ENCODE data around the gene VCAN. TPM values are rescaled to one million over a fixed set of nuclear protein-coding genes. Genes with fewer than 3 reads are reported as not detected.

VCAN gene
- polyA plus RNA-seq, 1 donor from 2014 or later: 1,185 TPM

DNA sequence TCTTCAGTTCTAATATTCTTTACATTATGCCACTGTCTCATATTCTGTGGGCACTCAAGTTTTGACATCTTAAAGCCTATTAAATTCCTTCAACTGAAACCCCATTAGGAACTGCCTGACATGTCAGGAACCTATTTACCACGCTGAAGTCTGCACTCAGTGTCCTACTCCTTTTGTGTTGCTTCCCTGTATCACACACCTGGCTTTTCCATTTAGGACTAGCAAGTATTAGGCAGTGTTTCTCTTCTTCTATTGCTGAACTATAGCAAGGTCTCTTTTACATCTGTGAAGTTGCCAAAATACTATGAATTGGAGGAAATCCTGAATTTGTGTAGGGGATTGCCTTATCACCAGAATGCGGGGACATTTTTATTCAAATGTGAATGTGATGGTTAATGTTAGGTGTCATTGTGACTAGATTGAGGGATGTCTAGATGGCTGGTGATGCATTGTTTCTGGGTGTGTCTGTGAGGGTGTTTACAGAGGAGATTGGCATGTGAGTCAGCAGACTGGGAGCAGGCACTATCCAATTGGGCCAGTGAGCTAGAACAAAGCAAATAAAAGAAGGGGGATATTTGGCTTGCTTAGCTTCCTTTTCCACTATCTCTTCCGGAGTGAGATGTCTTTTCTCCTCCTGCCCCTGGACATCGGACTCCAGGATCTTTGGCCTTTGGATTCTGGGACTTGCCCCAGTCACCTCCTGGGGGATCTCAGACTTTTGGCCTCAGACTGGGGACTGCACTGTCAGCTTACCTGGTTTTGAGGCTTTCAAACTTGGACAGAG, 21.2 kb upstream of the VCAN start:
- Histone ChIP-seq H2AFZ (ENCODE audit: low read depth, low read length) (no peak overlapping the region), H3F3A (ENCODE audit: insufficient read depth, low read length, poor library complexity, severe bottlenecking) (no peaks in the 10 kb centered on the region)
- TF ChIP-seq POLR2AphosphoS5 (IDR thresholded peaks at IDR 0.05) (no peak), TAF1 (IDR thresholded peaks at IDR 0.05; ENCODE audit: low read depth) (no peak), EP300 (conservative IDR thresholded peaks at IDR 0.05; ENCODE audit: poor library complexity, severe bottlenecking) (peak; percentile 70), RAD21 (conservative IDR thresholded peaks at IDR 0.05) (no peak), EZH2 (IDR thresholded peaks at IDR 0.05; ENCODE audit: borderline replicate concordance, insufficient read depth, low read length, poor library complexity, severe bottlenecking) (no peak), SMC3 (conservative IDR thresholded peaks at IDR 0.05; ENCODE audit: poor library complexity) (no peak), MXI1 (conservative IDR thresholded peaks at IDR 0.05; ENCODE audit: poor library complexity, severe bottlenecking) (no peak)
- TF ChIP-seq, protein P1, sequence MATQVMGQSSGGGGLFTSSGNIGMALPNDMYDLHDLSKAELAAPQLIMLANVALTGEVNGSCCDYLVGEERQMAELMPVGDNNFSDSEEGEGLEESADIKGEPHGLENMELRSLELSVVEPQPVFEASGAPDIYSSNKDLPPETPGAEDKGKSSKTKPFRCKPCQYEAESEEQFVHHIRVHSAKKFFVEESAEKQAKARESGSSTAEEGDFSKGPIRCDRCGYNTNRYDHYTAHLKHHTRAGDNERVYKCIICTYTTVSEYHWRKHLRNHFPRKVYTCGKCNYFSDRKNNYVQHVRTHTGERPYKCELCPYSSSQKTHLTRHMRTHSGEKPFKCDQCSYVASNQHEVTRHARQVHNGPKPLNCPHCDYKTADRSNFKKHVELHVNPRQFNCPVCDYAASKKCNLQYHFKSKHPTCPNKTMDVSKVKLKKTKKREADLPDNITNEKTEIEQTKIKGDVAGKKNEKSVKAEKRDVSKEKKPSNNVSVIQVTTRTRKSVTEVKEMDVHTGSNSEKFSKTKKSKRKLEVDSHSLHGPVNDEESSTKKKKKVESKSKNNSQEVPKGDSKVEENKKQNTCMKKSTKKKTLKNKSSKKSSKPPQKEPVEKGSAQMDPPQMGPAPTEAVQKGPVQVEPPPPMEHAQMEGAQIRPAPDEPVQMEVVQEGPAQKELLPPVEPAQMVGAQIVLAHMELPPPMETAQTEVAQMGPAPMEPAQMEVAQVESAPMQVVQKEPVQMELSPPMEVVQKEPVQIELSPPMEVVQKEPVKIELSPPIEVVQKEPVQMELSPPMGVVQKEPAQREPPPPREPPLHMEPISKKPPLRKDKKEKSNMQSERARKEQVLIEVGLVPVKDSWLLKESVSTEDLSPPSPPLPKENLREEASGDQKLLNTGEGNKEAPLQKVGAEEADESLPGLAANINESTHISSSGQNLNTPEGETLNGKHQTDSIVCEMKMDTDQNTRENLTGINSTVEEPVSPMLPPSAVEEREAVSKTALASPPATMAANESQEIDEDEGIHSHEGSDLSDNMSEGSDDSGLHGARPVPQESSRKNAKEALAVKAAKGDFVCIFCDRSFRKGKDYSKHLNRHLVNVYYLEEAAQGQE (IDR thresholded peaks at IDR 0.05; ENCODE audit: borderline replicate concordance): peak; percentile 89
- TF ChIP-seq, protein P2, sequence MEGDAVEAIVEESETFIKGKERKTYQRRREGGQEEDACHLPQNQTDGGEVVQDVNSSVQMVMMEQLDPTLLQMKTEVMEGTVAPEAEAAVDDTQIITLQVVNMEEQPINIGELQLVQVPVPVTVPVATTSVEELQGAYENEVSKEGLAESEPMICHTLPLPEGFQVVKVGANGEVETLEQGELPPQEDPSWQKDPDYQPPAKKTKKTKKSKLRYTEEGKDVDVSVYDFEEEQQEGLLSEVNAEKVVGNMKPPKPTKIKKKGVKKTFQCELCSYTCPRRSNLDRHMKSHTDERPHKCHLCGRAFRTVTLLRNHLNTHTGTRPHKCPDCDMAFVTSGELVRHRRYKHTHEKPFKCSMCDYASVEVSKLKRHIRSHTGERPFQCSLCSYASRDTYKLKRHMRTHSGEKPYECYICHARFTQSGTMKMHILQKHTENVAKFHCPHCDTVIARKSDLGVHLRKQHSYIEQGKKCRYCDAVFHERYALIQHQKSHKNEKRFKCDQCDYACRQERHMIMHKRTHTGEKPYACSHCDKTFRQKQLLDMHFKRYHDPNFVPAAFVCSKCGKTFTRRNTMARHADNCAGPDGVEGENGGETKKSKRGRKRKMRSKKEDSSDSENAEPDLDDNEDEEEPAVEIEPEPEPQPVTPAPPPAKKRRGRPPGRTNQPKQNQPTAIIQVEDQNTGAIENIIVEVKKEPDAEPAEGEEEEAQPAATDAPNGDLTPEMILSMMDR (IDR thresholded peaks at IDR 0.05; ENCODE audit: poor library complexity, severe bottlenecking): no peak

DNA sequence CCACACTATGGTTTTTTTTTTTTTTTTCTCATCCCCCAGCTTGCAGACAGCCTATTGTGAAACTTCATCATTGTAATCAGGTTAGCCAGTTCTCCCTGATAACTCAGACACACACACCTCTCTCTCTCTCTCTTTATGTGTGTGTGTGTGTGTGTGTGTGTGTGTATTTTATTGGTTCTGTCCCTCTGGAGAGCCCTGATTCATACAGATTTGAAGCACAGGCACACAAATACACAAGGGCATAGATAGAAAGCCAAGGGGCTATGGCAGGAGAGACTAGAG, 20.6 kb upstream of the VCAN start:
- Histone ChIP-seq H3K79me2 (replicated peaks; ENCODE audit: insufficient read depth, low read length) (no peaks in the 10 kb centered on the region), H3K9me2 (ENCODE audit: insufficient read depth, low read length) (no peaks in the 10 kb centered on the region), H3K4me2 (ENCODE audit: low read length) (no peak overlapping the region), H3K9ac (ENCODE audit: low read length) (peak overlapping the region; percentile 22), H3K9me3 (ENCODE audit: low read length) (no peaks in the 10 kb centered on the region), H3F3A (ENCODE audit: insufficient read depth, low read length, poor library complexity, severe bottlenecking) (no peaks in the 10 kb centered on the region), H3K27ac (ENCODE audit: low read length) (peak overlapping the region; percentile 72), H2AFZ (ENCODE audit: low read depth, low read length) (no peak overlapping the region), H3K4me3 (ENCODE audit: low read length) (no peak overlapping the region), H4K20me1 (ENCODE audit: insufficient read depth) (no peaks in the 10 kb centered on the region), H3K36me3 (ENCODE audit: insufficient read depth, low read length) (no peaks in the 10 kb centered on the region), H3K27me3 (ENCODE audit: insufficient read depth, low read depth, low read length) (no peaks in the 10 kb centered on the region)
- TF ChIP-seq, protein P1 (IDR thresholded peaks at IDR 0.05; ENCODE audit: borderline replicate concordance): no peak
- TF ChIP-seq POLR2AphosphoS5 (IDR thresholded peaks at IDR 0.05): no peak
- TF ChIP-seq EZH2 (IDR thresholded peaks at IDR 0.05; ENCODE audit: borderline replicate concordance, insufficient read depth, low read length, poor library complexity, severe bottlenecking): no peak
- no peak for TF ChIP-seq EP300 (conservative IDR thresholded peaks at IDR 0.05; ENCODE audit: poor library complexity, severe bottlenecking)
- TF ChIP-seq TAF1 (IDR thresholded peaks at IDR 0.05; ENCODE audit: low read depth): no peak
- TF ChIP-seq, protein P2 (IDR thresholded peaks at IDR 0.05; ENCODE audit: poor library complexity, severe bottlenecking): no peak
- TF ChIP-seq MXI1 (conservative IDR thresholded peaks at IDR 0.05; ENCODE audit: poor library complexity, severe bottlenecking): no peak
- TF ChIP-seq SMC3 (conservative IDR thresholded peaks at IDR 0.05; ENCODE audit: poor library complexity): no peak
- TF ChIP-seq RAD21 (conservative IDR thresholded peaks at IDR 0.05): no peak

More for the DNA sequence above, 21.2 kb upstream of the VCAN start:
- H3K36me3 ChIP-seq (ENCODE audit: insufficient read depth, low read length): no peaks in the 10 kb centered on the region
- peak overlapping the region; percentile 22 for H3K9ac ChIP-seq (ENCODE audit: low read length)
- H3K9me2 ChIP-seq (ENCODE audit: insufficient read depth, low read length): no peaks in the 10 kb centered on the region
- H3K9me3 ChIP-seq (ENCODE audit: low read length): no peaks in the 10 kb centered on the region
- no peaks in the 10 kb centered on the region for H4K20me1 ChIP-seq (ENCODE audit: insufficient read depth)
- peak overlapping the region; percentile 72 for H3K27ac ChIP-seq (ENCODE audit: low read length)
- no peak overlapping the region for H3K4me2 ChIP-seq (ENCODE audit: low read length)
- no peaks in the 10 kb centered on the region for H3K27me3 ChIP-seq (ENCODE audit: insufficient read depth, low read depth, low read length)
- no peaks in the 10 kb centered on the region for H3K79me2 ChIP-seq (replicated peaks; ENCODE audit: insufficient read depth, low read length)
- H3K4me3 ChIP-seq (ENCODE audit: low read length): no peak overlapping the region

All from neural cell (in vitro differentiated cells).